HUDEP-2 (cell line): ENCODE results near the gene MAGI1.
"Not testable (repeated sequence)": the region's sequence is repeated elsewhere in the genome, so short reads cannot be mapped to it uniquely, and the experiment has no call there.

Experiments
- DNase-seq, 76 experiments: peaks; one replicate each; lab custom pipeline; 2025; ENCODE audit not compliant: unreplicated experiment in 76 of 76; lab: John Stamatoyannopoulos, UW

The MAGI1 gene

DNA sequence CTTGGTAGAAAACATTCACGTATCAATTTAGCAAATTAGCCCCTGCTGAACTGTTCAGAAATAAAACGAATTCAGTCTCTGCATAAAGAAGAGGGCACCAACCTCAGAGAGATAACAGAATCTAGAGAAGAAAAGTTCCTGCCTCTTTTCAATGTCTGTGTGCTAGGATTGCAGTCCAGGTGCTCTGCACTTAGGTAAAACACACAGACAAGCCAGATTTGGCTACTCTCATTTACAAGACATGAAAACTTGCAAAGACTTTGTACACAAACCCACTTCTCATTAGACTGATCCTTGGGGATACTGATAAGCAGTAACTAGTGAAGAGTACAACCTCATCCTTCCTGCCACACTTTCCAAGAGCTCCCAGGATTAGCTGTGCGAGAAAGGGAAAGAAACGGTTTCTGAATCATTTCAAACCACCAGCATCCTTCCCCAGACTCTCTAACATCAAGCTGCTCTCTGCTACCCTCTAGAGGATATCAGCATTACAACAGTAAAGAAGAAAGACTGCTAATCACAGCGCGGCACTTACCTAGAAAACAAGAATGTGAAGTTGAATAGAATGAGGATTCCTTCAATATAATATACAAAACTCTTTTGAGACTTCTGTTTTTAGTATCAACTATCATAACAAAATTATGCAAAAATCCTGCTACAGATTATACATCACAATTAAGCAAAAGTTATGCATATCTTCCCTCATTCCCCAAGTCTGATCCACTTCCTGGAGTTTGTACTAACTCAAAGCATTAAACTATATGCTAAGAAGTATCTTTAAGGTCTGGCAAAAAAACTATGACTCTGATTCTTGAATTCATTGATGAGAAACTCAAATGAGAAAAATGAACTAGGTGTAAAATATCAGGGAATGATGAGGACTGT, 306.4 kb downstream of the MAGI1 start:
- peak in 28 of 76 experiments; percentile 2 to 54 (median 28) for DNase-seq

DNA sequence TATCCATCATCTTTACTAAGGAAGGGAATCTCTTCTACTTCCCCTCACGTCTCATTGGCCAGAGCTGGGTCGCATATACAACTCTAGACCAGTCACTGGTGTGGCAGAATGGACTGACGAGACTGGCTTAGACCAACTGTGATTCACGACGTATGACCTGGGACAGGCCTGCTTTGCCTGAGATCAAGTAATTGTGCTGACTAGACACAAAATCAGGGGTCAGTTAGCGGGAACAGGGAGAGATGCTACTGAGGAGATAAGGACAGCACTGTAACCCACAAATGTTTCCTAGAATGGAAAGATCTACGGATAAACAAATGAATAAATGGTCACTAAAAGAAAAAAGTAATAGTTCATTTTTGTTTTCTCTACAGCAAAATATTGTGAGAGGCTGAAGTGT, 308.3 kb downstream of the MAGI1 start:
- DNase-seq = no peak

DNA sequence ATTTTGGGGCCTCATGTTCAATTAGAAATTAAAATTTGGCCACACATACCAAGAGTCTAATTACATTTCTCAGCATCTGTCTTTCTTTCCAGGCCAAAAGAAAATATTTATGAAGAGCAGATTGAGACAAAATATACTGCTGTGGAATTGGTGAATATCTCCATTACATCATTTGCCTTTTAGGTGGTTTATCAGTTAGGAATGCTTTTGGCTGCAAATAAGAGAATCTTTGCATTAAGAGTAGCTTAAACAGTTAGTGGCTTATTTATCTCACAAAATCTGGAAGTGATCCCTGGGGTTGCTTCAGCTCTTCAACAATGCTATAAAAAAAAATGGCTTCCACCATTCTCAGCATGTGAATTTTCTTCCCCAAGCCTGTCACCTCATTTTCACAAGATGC, 308.7 kb downstream of the MAGI1 start:
- no peak for DNase-seq

DNA sequence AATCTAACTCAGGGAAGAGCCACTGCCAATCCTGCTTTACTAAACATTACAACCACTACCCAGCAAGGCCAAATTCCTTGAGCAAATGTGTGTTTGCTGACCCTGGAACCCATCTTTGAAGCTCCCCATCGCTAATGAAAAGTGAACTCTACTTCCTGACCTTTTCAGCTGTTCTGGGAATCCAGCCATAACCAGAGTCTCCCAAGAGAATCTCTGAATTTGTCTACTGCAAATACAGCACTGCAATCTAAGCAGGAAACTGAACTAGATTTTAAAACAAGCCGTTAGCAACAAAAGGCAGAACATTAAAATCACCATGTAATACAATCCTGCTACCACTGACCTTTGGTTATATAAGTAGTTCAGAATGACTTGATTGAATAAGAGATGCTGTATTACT, 309.2 kb downstream of the MAGI1 start:
- no peak for DNase-seq

DNA sequence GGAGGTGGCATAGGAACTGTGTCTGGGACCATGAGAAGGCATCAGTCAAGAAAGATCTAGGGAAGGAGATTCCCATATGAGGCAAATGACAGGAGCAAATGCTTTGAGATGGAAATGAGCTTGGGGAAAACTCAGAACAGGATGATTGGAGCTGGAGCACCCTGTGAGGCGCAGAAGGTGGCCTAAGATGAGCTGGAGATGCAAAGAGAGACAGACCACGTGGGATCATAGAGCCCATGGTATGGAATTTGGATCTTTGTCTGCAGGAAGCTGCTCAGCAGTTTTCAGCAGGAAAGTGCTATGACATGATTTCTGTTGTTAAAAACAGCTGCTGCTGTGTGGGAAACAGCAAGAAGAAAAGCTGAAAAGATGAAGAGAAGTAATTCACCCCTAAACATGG, 310.6 kb downstream of the MAGI1 start:
- no peak for DNase-seq

DNA sequence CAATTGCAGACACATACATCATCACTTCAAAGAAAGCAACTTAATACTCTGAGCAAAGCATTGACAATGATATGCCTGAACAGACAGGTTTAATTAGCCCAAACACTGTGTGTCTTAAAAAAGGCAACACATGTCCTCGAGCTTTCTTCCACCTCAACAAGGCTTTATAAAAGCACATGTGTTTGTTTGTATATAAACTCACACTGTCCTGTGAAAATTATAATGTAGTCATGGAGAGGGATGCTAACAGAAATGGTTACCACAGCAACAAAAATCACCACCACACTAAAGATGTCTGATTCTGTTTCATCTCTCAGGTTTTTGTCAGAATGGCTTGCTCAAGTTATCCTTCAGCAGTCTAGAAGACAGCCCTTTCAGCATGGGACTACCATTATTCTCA, 314.7 kb downstream of the MAGI1 start:
- no peak for DNase-seq

DNA sequence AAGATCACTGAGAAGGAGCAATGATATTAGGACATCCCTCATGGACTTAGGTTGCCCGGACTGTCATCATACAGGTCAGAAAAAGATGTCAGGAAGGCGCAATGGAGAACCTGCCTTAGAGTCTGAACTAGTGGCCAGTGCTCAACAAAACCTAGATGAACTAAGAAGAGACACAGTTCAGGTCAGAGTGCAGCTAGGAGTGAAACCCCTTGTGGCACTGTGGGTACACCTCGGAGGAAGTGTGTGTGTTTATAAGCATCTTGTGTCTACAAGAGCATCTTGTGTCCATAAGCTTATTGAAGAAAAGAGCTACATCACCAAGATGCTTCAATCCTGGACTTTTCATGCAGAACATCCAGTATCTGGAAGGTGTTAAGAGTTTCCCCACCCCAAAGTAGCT, 315.7 kb downstream of the MAGI1 start:
- DNase-seq = no peak

DNA sequence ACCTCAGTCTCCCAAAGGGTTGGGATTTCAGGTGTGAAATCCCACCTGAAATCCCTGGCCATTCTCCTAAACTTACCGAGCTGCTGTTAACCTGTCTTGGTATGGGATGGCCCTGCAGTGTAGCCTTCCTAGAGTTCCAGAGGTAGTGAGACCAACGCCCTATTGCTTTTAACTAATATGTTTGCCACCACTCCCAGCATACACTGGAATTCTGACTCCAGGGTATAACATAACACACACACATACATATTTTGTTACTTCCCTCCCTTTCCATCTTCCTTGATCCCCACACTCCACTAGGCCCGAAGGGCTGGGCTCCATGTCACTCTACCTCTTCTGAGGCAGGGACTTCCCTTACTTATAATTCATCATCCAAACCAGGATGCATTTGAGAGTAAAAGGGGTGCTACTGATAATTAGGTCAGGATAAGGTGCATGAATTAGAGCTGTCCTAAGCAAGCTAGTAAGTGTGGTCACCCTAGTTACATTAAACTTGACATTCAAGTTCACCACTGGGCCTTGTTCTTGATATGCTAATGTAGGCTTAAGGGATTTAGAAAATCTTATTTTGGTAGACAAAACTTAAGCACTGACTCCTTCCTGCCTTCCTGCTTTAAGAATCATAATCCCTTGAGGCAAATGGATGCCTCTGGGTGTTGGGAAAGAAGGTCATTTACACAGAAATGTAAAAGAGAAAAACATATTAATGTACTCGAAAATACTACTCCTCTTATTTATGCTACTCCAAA, 317.6 kb downstream of the MAGI1 start:
- no peak for DNase-seq

DNA sequence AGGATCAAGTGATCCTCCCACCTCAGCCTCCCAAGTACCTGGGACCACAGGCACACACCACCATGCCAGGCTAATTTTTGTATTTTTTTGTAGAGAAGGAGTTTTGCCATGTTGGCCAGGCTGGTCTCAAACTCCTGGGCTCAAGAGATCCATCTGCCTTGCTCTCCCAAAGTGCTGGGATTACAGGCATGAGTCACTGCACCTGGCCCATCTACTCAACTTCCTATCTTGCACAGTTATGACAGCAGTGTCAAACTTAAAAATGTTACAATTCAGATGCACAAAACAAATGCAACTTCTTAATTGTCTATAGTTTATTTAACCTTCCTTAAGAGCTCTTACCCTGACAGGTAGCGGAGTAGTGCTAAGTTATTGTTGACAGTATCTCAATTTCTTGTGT, 319.1 kb downstream of the MAGI1 start:
- not testable (repeated sequence) for DNase-seq

DNA sequence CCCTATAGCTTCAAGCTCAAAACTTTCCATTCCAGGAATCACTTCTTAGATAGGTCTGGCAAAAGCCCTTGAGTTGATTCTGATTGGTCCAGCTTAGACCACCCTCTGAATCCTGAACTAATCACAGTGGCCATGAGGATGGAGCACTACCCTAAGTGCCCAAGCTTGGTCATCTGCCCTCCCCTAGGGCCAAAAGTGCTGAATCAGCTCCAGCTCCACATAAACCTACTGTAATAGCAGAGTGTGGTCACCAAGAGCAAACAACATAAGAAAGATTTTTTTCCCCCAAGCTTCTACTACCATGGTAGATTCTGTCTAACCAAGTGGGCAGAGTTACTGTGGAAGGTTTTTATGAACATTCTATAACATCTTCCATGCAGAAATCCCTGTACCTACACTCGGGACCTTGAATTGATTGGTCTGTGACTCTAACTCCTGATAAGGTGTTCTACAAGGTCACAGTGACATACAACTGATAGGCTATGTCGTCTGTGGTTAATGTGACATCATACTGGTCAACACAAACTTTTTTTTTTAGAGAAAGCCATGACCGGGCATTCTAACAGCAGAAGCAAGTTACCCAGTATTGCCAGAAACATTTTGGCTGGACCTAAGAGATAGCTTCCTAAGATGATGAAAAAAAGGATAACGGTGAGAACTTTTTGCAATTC, 320.9 kb downstream of the MAGI1 start:
- no peak for DNase-seq

DNA sequence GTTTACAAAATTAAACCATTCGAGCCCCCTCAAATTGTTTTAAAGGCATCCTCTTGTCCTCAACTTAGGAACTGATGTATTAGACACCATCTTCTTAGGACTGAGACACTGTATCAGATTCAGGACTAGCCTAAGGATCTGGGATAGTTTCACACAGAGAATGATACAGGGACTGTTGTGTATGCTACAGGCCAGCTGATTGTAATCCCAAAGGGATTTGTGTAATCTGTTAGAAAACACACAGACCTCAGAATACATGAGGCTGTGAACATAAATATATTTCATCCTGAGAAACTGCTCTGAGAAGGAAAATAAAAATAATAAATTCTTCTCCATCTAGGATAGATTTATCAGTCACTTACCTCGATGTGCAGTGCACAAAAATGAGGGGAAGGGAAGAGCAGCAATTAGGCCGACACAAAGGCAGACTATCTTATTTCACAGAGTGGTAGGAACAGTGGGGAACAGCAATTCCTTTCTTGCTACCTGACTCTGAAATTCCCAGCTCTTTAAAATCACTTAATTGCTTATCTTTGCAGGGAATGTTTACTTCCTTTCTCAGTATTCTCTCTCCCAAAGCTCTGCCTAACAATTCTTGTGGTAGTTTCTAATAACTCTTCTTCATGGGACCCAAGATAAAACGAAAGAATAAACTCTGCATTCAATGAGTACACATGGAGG, 322.5 kb downstream of the MAGI1 start:
- no peak for DNase-seq

DNA sequence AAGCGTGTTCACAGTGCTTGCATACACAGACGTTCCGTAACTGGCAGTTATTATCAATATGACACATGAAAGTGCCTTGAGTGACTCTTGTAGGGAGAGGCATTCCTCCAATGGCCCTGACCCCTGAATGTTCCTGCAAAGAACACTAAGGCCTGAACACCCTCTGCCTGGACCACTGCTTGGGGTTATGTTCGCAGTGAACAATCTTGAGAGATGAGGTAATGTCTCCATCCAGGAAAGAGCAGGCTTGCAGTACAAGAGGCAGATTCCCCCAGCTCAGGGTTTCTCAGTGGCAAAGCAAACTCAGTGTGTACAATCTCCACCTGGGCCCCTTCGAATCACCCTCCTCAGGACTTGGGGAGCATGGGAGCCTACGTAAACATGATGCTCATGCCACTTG, 324.6 kb downstream of the MAGI1 start:
- DNase-seq = no peak

DNA sequence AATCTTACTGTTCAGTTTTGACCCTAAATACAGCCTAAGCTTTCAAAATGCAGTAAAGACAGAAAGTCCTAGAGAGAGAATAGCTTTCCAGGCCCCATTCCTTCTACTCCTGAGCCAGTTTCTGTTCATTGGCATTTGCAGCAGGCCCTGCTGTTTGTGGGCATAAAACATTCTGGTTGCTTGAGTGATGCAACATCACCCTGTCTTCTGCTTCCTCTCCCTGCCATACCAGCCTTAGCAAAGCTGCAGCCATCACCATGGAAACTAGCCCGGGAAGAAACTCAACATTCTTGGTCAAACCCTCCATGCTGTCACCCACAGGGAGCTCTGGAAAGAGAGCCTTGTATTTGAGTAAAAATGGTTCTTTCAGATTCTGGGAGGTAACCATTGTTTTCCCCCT, 325.7 kb downstream of the MAGI1 start:
- DNase-seq = no peak

DNA sequence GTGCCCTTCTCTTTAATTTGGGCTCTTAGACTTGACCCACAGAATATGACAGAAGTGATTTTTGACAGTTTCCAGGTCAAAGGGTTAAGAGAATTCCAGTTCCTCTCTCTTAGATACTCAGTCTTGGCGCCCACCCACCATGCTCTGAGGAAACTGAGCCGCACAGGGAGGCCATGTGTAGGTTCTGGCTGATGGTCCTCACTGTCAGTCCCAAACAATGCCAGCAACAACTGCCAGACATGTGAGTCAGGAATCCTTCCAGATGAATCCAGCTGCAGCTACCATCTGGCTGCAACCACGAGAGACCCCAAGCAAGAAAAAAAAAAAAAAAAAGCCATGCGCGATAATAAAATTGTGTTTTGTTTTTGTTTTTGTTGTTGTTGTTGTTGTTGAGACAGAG, 326.6 kb downstream of the MAGI1 start:
- no peak for DNase-seq

DNA sequence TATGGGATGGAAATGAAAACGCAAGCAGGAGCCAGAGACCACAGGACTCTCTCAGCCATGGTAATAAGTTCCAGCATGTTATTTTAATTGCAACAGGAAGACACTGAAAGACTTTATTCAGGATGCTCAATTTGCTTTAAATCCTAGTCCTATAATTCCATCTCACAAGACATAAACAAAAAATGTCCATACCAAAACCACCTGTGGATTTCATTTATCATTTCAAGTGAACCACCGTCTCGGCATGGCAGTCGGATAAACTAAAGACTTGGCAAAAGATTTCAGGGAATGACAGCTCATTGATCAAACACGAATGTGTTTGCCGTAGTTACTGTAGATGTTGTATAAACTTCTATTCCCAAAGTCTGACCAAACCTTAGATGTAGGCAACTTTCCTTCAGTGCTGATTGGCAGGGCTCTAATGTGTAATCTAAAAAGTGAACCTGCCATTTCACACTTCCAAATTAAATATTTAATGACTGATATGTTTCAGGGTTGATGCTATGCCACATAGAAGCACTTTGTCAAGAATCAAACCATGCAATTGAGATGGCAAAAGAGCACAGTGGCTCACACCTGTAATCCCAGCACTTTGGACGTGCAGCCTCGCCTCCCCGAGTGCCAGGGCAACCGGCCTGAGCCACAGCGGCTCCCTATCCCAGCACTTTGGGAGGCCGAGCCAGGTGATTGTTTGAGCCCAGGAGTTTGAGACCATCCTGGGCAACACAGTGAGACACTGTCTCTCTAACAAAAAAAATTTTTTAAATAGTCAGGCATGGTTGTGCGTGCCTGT, 331.7 kb downstream of the MAGI1 start:
- DNase-seq = no peak

DNA sequence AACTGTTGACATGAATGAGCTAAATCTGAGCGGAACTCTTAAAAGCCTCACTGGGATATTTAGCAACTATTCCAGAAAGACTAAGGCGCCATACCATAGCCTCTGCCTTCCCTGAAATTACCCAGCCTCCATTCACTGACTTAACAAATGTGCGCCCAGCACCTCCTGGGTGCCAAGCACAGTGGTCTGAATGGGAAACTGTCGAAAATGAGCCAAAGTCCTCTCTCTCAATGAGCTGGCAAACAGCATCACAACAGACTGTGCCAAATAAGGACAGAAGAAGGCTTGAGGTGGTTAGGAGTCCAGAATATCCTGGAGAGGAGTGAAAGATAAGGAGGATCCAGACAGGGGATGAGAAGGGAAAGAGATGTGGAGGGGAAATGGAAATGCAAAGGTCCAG, 332.4 kb downstream of the MAGI1 start:
- no peak for DNase-seq

DNA sequence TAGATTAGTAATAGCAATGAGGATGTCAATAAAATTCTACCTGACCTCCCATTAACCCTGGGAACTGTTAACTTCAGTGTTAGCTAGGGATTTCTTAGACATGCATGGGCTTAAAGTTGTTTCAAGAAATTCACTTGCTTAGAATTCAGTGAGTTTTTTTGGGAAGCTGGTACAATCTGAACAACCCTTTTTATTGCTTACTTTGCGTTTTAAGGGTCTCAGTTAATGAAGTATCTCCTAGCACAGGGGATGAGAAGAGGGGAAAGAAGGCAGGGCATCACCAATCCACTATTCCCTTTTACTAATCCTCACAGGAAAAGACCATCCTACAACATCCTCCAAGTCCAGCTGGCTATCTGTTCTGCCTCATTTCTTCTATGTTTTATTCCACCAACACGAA, 334.9 kb downstream of the MAGI1 start:
- no peak for DNase-seq

DNA sequence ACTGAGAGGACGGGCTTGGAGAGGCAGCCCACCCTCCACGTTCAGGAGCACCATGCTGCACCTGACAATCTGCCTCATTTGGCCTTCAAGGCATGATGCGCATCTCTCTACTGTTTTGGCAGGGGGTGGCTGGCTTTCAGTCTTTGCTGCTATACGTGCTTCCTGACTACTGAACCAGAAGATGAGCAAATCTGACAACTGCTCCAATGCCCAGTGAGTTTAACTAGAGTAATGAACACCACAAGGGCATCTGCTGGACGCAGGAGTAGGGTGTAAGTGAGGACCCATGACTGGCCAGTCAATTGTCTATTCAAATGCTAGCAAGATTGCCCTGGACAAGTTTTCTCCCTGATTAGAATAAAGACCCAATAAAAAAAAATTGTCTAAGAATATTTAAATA, 335.7 kb downstream of the MAGI1 start:
- no peak for DNase-seq

DNA sequence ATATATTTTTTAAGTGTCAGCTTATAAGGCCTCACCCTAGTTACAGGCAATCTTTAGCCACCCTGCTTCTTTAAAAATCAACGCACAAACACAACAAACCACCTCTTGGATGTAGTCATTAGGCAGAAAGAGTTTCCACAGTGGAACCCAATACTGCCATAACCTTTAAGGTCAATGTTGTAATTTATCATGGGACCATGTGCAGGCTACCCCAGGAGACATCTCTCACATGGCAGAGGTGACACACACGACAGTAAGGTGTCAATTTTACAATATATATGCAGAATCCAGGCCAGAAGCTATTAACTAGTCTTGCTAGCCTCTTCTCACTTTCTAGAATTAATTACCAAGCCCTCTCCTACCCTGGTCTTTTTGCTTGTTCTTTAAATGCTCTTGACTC, 336.5 kb downstream of the MAGI1 start:
- no peak for DNase-seq

DNA sequence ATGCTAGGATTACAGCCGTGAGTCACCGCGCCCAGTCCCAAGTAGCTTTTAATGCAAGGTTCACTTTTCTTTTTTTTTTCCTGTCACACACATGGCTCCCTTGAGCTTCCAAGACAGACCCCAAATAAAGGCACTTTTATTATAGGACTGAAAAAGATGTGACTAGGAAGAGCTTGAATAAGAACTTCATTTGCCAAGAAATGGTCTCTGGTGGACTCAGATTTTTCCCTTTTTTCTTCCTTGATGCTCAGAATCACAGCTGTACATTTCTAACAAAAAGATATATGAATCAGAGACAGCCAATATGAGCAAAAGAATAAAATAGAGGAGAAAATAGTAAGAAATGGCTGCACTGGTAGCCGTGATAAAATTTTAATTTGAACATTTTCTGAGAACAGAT, 337.2 kb downstream of the MAGI1 start:
- no peak for DNase-seq
